Effector CD4-positive, alpha-beta T cell (primary cell): ENCODE data around the gene C9orf50.

Source experiments
- DNase-seq: peaks from one replicate; pipeline ENCODE4 v3.0.0-alpha.2; 2020

The C9orf50 gene

GRCh38 chr9:129569502-129570449, 51.1 kb downstream of the C9orf50 start:
- DNase-seq = no peak

GRCh38 chr9:129568560-129569501, 52.1 kb downstream of the C9orf50 start:
- DNase-seq = no peak

GRCh38 chr9:129567842-129568559, 52.9 kb downstream of the C9orf50 start:
- no peak for DNase-seq

DNA sequence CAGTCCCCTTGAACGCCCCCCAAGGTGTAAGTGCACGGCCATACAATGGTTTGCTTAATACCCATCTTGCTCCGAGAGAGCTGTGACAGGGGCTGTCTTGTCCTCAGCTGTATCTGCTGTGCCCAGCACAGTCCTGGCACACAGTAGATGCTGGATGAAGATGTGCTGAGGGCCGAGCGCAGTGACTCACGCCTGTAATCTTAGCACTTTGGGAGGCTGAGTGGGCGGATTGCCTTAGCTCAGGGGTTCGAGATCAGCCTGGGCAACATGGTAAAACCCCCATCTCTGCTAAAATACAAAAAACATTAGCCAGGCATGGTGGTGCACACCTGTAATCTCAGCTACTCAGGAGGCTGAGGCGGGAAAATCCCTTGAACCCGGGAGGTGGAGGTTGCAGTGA, 53.6 kb downstream of the C9orf50 start:
- no peak for DNase-seq

DNA sequence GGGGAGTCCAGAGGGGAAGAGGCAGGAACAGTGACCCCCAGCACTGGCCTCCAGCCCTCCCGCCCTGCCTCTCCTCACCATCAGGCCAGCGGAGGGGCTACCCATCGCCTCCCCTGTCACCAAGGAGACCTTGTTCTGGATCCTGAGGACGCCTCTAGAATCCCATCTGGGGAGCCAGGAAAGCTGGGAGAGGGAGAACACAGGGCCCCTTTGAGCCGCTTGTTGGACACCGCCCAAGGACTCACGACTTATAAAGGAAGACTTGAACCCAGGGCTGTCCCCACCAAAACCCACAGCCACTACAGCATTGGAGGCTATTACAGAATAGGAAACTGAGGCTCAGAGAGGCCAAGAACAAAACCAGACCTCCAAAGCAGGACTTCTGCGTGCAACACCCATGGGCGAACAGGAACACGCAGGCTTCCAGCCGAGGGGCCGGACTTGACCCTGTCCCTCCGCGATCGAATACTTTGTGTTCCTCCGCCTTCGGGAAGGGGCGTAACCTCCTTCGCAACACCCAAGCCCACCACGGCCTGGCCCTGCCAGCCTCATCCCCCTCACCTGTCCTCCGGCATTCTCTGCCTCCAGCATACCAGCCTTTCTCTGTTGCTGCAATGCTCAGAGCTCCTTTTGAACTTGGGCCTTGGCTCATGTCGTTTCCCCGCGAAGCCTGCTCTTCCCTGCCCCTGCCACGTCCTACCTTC, 54.2 kb downstream of the C9orf50 start:
- no peak for DNase-seq

- no peak for DNase-seq
Measured at GRCh38 chr9:129562917-129563316, 58.0 kb downstream of the C9orf50 start.

- no peak for DNase-seq
Measured at GRCh38 chr9:129562514-129562913, 58.4 kb downstream of the C9orf50 start.
